AG09319 (cell line): ENCODE data around the gene MUCL3.
A peak's percentile ranks its signal among the peaks of the same experiment; 100 is the strongest.

Source experiments
- DNase-seq: peaks from one replicate; pipeline ENCODE4 v3.0.0-alpha.2; 2010; ENCODE audit warnings: low read depth; ENCODE audit errors: extremely low read depth
- CTCF ChIP-seq: IDR thresholded peaks from 2 replicates; pipeline ENCODE4 v1.5.1; 2011; ENCODE audit warnings: low read depth, mild to moderate bottlenecking, inconsistent platforms, low read length, moderate library complexity

The MUCL3 gene

GRCh38 chr6:30974490-30975252, 33.9 kb downstream of the MUCL3 start:
- no peak for DNase-seq
- no peak for TF ChIP-seq CTCF

GRCh38 chr6:30979141-30979540, 38.4 kb downstream of the MUCL3 start:
- DNase-seq, result no peak
- TF ChIP-seq CTCF, result no peak

- no peak for TF ChIP-seq CTCF
- DNase-seq, result no peak
Measured at GRCh38 chr6:30979690-30980089, 38.9 kb downstream of the MUCL3 start.

GRCh38 chr6:30981942-30982772, 41.4 kb downstream of the MUCL3 start:
- peak; percentile 5 for TF ChIP-seq CTCF
- DNase-seq, result peak; percentile 20

GRCh38 chr6:30983439-30983838, 42.7 kb downstream of the MUCL3 start, which contains the start of gene MUC21:
Gene MUC21, plus strand, starts transcription at chr6:30983718. Its CDS starts 241 bp downstream, at chr6:30983959.
- no peak for TF ChIP-seq CTCF
- no peak for DNase-seq

- no peak for DNase-seq
- no peak for TF ChIP-seq CTCF
Measured at GRCh38 chr6:30985490-30985889, 44.7 kb downstream of the MUCL3 start.

- TF ChIP-seq CTCF, result no peak
- DNase-seq, result no peak
Measured at GRCh38 chr6:30987304-30987703, 46.5 kb downstream of the MUCL3 start.
